PC-3 (cell line): ENCODE measurements around the gene USP32. TPM values are rescaled to one million over a fixed set of nuclear protein-coding genes. Genes with fewer than 3 reads are reported as not detected.
A peak's percentile ranks its signal among the peaks of the same experiment; 100 is the strongest.
"Not testable (repeated sequence)": the region's sequence is repeated elsewhere in the genome, so short reads cannot be mapped to it uniquely, and the experiment has no call there.

Experiments
- ATAC-seq: fragments of 200-7000 bp; cut with Tn5 transposase; 2 replicates; pipeline ENCODE4 v1.9.1; 2020; ENCODE audit warnings: mild to moderate bottlenecking, moderate library complexity
- BruUV-seq: library from RNA; stranded (reverse); fragments of 400-500 nt; replicated peaks from 2 replicates; lab custom pipeline; 2021; lab: Mats Ljungman, UMichigan
- CTCF ChIA-PET: fragments of 300-600 bp; sonication (Branson Sonifier 250); formaldehyde crosslinking; loops from one replicate; lab custom pipeline; 2022; ENCODE audit warnings: antibody characterized with exemption; lab: Charles Lee
- POLR2A ChIA-PET: fragments of 300-600 bp; sonication (Branson Sonifier 250); formaldehyde crosslinking; loops from one replicate; lab custom pipeline; 2022; ENCODE audit warnings: antibody characterized with exemption; ENCODE audit not compliant: unreplicated experiment; lab: Charles Lee
- DNase-seq: peaks from one replicate; pipeline ENCODE4 v3.0.0-alpha.2; 2015
- H2AFZ ChIP-seq: fragments of 300-600 bp; sonication (generic); 2 replicates; pipeline ENCODE4 v1.6.0; 2016; ENCODE audit warnings: antibody characterized with exemption, low read length
- H3F3A ChIP-seq: fragments of 300-600 bp; sonication (generic); one replicate; pipeline ENCODE4 v1.6.0; 2017; ENCODE audit warnings: antibody characterized with exemption, low read length, control low read depth, mild to moderate bottlenecking; ENCODE audit not compliant: unreplicated experiment
- H3K27ac ChIP-seq: fragments of 300-600 bp; sonication (generic); 2 replicates; pipeline ENCODE4 v1.5.1; 2016; ENCODE audit warnings: mild to moderate bottlenecking, low read length
- H3K27me3 ChIP-seq: fragments of 300-600 bp; sonication (generic); 2 replicates; pipeline ENCODE4 v1.6.1; 2016; ENCODE audit warnings: low read length, mixed read lengths
- H3K36me3 ChIP-seq: fragments of 300-600 bp; sonication (generic); 2 replicates; pipeline ENCODE4 v1.6.1; 2016; ENCODE audit warnings: low read depth, mixed run types, low read length, mixed read lengths
- H3K4me1 ChIP-seq: fragments of 300-600 bp; sonication (generic); 2 replicates; pipeline ENCODE4 v1.5.1; 2016; ENCODE audit warnings: low read length; ENCODE audit not compliant: insufficient read depth
- H3K4me2 ChIP-seq: fragments of 300-600 bp; sonication (generic); 2 replicates; pipeline ENCODE4 v1.6.0; 2016; ENCODE audit warnings: low read length
- H3K4me3 ChIP-seq: fragments of 300-600 bp; sonication (generic); 2 replicates; pipeline ENCODE4 v1.5.1; 2016; ENCODE audit warnings: mild to moderate bottlenecking, low read length, mixed read lengths
- H3K79me2 ChIP-seq: fragments of 300-600 bp; sonication (generic); 2 replicates; pipeline ENCODE4 v1.6.1; 2017; ENCODE audit warnings: low read length, mixed read lengths
- H3K9ac ChIP-seq: fragments of 300-600 bp; sonication (generic); 2 replicates; pipeline ENCODE4 v1.6.0; 2016; ENCODE audit warnings: mild to moderate bottlenecking, low read length
- H3K9me2 ChIP-seq: fragments of 300-600 bp; sonication (generic); replicated peaks from 2 replicates; pipeline ENCODE4 v1.6.1; 2016; ENCODE audit warnings: mixed run types, low read length, mixed read lengths
- H3K9me3 ChIP-seq: fragments of 300-600 bp; sonication (generic); 2 replicates; pipeline ENCODE4 v1.6.1; 2016; ENCODE audit warnings: low read length, mixed read lengths
- H4K20me1 ChIP-seq: fragments of 300-600 bp; sonication (generic); 2 replicates; pipeline ENCODE4 v1.6.1; 2016; ENCODE audit warnings: low read length, mixed read lengths
- CTCF ChIP-seq: fragments of 300-600 bp; sonication (generic); conservative IDR thresholded peaks from 2 replicates; pipeline ENCODE4 v1.5.1; 2017; ENCODE audit warnings: antibody characterized with exemption, low read depth, mild to moderate bottlenecking, low read length
- EZH2 ChIP-seq: fragments of 300-600 bp; sonication (generic); IDR thresholded peaks from one replicate; pipeline ENCODE4 v1.6.1; 2017; ENCODE audit warnings: antibody characterized with exemption, mild to moderate bottlenecking, low read length; ENCODE audit not compliant: unreplicated experiment
- EZH2phosphoT487 ChIP-seq: fragments of 300-600 bp; sonication (generic); IDR thresholded peaks from 2 replicates; pipeline ENCODE4 v1.6.1; 2018; ENCODE audit warnings: mild to moderate bottlenecking, antibody characterized with exemption, low read length, borderline replicate concordance
- intact Hi-C: fragments of 100-400 bp; cut with micrococcal nuclease; formaldehyde crosslinking; loops from 2 replicates; pipeline ENCODE4 v1.9.0; 2023
- total RNA-seq: library from RNA; depleted of rRNA; stranded (reverse); fragments of >200 nt; gene quantifications from 2 replicates; pipeline ENCODE4 v1.2.3, GENCODE V29; 2014

Gene USP32
- total RNA-seq, 1 experiment from 2014 or later, result 34.1 TPM

- H3K4me2 ChIP-seq, result no peak overlapping the region
- H3K27ac ChIP-seq, result no peak overlapping the region
- H4K20me1 ChIP-seq, result no peaks in the 10 kb centered on the region
- TF ChIP-seq EZH2phosphoT487 (no peak), CTCF (peak; percentile 67)
- DNase-seq (peak; percentile 39), ATAC-seq (peak; percentile 78)
- POLR2A ChIA-PET, result no interaction called here
- H3K9ac ChIP-seq, result no peak overlapping the region
- H3K9me2 ChIP-seq, result no peaks in the 10 kb centered on the region
- CTCF ChIA-PET, result no interaction called here
- no peaks in the 10 kb centered on the region for H3K36me3 ChIP-seq
- peaks cover 24% of the 10 kb centered on the region for H3K79me2 ChIP-seq
- no peak overlapping the region for H3K4me3 ChIP-seq
- no peak overlapping the region for H2AFZ ChIP-seq
- intact Hi-C loops, result loop anchor here (1.0 kb wide), 1 partner anchor 121 kb away; no protein-coding TSS in a partner anchor
- H3F3A ChIP-seq, result no peaks in the 10 kb centered on the region
- no peaks in the 10 kb centered on the region for H3K4me1 ChIP-seq
- no peaks in the 10 kb centered on the region for H3K9me3 ChIP-seq
- no TSS peak for BruUV-seq
- no peaks in the 10 kb centered on the region for H3K27me3 ChIP-seq
Observed at GRCh38 chr17:60315650-60316049, 76.3 kb downstream of the USP32 start.

- POLR2A ChIA-PET, CTCF ChIA-PET, H3K27ac ChIP-seq, H3F3A ChIP-seq, H2AFZ ChIP-seq, DNase-seq, H3K4me3 ChIP-seq, H3K4me2 ChIP-seq, H3K9me2 ChIP-seq, H3K36me3 ChIP-seq, H3K4me1 ChIP-seq, H4K20me1 ChIP-seq, ATAC-seq, BruUV-seq, H3K9ac ChIP-seq, H3K27me3 ChIP-seq, H3K9me3 ChIP-seq: not testable (repeated sequence)
- peaks cover 18% of the 10 kb centered on the region for H3K79me2 ChIP-seq
- intact Hi-C loops, result loop anchor here (1.0 kb wide), 1 partner anchor 121 kb away; no protein-coding TSS in a partner anchor
Observed at GRCh38 chr17:60314900-60315299, 77.0 kb downstream of the USP32 start.

GRCh38 chr17:60314423-60314822 is 77.5 kb downstream of the USP32 start:
- ChIA-PET CTCF (no interaction called here), POLR2A (no interaction called here)
- Histone ChIP-seq H3K9me3 (no peaks in the 10 kb centered on the region), H4K20me1 (no peaks in the 10 kb centered on the region), H3K4me2 (no peak overlapping the region), H3K27me3 (no peaks in the 10 kb centered on the region), H3K79me2 (peaks cover 16% of the 10 kb centered on the region; the same call in 1 of the 2 replicates), H3K9me2 (no peaks in the 10 kb centered on the region), H2AFZ (no peak overlapping the region), H3K4me3 (no peak overlapping the region), H3F3A (no peaks in the 10 kb centered on the region), H3K36me3 (no peaks in the 10 kb centered on the region), H3K27ac (no peak overlapping the region), H3K9ac (no peak overlapping the region), H3K4me1 (no peaks in the 10 kb centered on the region)
- ATAC-seq (no peak), DNase-seq (no peak)
- no TSS peak for BruUV-seq
- TF ChIP-seq EZH2, result no peak
- TF ChIP-seq EZH2phosphoT487, result no peak
- TF ChIP-seq CTCF, result no peak
- intact Hi-C loops, result no loop called here
